ENCODE results near the gene RNH1.
A peak's percentile ranks its signal among the peaks of the same experiment; 100 is the strongest.

The RNH1 gene

GRCh38 chr11:454801-455565 is 52.1 kb downstream of the RNH1 start:
- no peak for DNase-seq

GRCh38 chr11:454043-454442 is 53.0 kb downstream of the RNH1 start:
- DNase-seq = no peak

DNA sequence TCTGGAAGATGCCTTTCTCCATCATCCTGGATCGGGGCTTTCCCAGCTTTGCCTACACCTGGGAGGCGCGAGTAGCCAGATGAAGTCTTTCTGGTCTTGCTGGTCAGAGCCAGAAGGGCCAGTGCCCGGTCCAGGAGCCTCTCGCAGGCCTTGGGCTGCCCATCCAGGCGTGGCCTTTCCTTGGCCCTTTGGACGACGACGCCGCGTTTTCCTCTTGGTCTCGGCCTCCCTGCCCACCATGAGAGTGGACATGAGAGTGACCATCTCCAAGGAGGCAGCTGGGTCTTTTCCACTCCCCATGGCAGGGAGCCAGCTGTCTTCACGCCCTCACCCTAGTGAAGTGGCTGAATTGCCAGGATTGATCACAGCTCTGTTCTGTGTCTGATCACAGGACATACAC is 53.5 kb downstream of the RNH1 start:
- no peak for DNase-seq

GRCh38 chr11:452916-453527 is 54.0 kb downstream of the RNH1 start:
- no peak for DNase-seq

DNA sequence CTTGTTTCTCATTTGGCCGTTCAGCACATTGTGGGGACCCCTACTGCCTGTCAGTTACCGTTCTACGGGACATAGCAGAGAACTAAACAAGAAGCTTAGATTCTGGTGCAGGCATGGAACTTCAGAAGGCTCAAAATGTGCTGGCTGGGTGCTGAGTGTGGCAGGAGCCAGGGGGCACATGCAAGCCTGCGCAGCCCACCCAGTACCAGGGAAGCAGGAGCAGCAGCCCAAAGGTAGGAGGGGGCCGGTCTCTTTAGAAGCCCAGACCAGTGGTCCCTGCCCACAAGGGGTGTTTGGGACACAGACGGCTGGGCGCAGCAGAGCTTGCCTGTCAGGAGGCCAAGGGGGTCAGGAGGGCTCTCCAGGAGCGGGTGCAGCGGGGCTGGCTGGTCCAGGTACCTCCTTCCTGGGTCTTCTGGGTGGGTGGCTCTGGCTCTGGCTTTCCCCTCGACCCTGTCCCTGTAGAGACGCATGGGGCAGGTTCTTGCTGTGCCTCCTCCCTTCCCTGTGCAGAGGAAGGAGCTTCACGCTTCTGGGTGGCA is 54.8 kb downstream of the RNH1 start:
- DNase-seq = no peak

GRCh38 chr11:451738-452137 is 55.3 kb downstream of the RNH1 start:
- no peak for DNase-seq

DNA sequence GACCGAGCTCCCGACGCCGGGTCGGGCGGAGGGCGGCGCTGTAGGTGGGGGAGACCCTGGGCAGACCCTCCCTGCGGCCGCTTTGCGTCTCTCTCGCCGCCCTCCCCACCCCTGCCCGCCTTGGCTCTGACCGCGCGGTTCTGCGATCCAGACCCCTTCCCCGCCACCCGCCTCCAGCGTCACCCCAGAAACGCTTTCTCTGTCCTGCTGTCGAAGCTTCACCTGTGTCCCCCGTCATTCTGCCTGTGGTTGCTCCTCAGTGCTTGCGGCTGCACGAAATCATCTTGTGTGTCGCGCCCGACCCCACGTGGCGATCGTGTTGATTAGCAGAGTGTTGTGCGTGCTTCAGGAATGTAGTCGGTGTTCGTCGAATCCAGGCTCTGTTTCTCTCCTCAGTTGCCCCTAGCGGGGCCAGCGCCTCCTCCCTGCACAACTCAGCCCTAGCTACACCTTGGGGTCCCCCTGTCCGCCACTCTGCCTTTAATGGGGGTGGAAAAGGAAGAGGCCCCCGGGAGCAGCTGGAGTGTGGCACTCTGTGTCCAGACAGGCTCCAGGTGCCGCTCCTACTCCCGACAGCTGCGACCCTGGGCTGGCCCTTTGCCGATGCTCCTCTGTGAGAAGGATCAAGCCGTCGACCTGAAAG is 56.1 kb downstream of the RNH1 start:
- DNase-seq = no peak

DNA sequence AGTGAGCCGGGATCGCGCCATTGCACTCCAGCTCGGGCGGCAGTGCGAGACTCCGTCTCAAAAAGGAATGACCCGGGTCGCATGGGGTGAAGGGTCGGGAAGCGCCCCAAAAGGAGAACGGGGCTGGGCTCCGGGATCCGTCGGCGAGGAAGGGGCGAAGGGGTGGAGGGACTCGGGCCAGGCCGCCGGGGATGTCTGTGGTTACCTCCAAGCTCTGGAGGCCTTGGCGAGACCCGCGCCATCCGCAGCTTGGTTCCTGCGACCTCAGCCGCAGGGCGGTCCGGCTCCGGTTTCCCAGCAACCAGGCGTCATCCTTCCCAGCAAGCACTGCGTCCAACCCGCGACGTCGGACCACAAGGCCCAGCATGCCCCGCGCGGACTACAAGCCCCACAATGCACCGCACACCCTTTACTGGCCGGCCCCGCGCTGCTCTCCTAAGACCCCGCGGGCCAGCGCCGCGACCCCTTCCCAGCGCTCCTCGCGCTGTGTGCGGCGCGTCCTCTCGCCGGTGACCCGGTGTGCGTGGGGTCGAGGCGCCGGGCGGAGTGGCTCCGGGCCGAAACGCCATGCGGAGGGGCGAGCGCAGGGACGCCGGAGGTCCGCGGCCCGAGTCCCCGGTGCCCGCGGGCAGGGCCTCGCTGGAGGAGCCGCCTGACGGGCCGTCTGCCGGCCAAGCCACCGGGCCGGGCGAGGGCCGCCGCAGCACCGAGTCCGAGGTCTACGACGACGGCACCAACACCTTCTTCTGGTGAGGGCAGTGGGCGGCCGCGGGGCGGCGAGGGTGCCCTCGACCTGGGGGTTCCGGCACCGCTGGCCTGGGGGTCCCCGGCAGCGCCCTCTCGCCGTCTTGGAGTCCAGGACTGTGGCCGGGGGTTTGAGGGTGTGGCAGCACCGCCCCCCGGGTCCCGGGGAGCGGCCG is 56.9 kb downstream of the RNH1 start, which contains the start of gene PTDSS2:
TSS of gene PTDSS2 (plus strand) at position 391 of the 920 bp plus-strand sequence. CDS start at position 568, 177 bp downstream.
- peak in 1 of 2 experiments; percentile 52 for DNase-seq

GRCh38 chr11:447923-448731 is 58.9 kb downstream of the RNH1 start:
- DNase-seq = peak in 1 of 2 experiments; percentile 34

- no peak for DNase-seq
Observed at GRCh38 chr11:446891-447290, 60.2 kb downstream of the RNH1 start.

DNA sequence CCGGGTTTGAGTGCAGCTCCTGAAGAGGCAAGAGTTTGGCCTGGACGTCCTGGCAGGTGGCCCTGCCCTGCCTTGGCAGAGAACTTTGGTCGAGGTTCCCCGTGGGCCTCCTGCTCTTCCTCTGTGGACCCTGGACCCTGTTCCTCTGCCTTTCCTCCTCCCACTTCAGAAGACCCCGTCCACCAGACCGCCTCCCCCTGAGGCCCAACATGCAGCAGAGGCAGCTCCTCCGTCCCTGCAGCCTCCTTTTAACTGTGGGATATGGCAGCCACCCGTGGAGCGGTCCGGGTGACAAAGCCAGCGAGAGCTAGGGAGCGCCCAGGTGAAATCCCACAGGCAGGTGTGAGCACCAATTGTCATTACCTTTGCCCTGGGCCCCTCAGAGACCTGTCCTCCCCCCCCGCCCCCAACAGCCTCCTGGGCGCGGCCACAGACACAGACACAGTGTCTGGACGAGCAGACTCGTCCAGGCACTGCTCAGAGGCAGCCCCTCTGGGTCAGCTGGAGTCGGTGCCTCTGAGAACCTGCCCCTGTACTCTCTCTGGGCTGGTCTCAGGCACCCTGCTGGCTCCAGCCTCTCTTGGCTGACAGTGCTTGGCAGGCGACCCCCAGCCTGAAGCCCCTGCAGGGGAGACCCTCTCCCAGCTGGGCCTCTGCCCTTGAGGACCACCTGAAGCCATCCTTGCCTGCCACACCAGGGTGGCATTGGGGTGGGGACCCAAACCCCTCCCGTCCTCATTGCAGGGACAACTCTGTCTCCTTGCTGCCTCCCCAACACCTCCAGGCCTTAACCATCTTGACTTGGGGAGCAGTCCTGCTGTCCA is 61.1 kb downstream of the RNH1 start:
- no peak for DNase-seq
